Measurements from ENCODE around the gene ZNF26.
"Not testable (repeated sequence)": the region's sequence is repeated elsewhere in the genome, so short reads cannot be mapped to it uniquely, and the experiment has no call there.

Gene ZNF26

GRCh38 chr12:132986001-132986884, at the start of gene ZNF26:
TSS of gene ZNF26 (plus strand) at chr12:132986367. CDS start at chr12:132986841, 474 bp downstream.
- TF ChIP-seq EZH2 (IDR thresholded peaks at IDR 0.05; ENCODE audit: borderline replicate concordance, low read depth, low read length, severe bottlenecking): no peak
- peaks cover 25% of the 10 kb centered on the region for H3K4me1 ChIP-seq (ENCODE audit: insufficient read depth, low read length)
- no peaks in the 10 kb centered on the region for H3K27me3 ChIP-seq (ENCODE audit: insufficient read depth, low read length, poor library complexity)
- H3K4me3 ChIP-seq (ENCODE audit: low read depth in 1 of 2, low read length in 2 of 2): peak within 1 kb of the TSS; percentile 93 to 95
- H3K79me2 ChIP-seq (ENCODE audit: insufficient read depth, low read length): peaks cover 51% of the 10 kb centered on the region
- peak; percentile 92 for DNase-seq
- H3K27ac ChIP-seq (ENCODE audit: low read length): peak within 1 kb of the TSS; percentile 85
- no peaks in the 10 kb centered on the region for H4K20me1 ChIP-seq (ENCODE audit: insufficient read depth, low read length)
- peak; percentile 96 for ATAC-seq (ENCODE audit: insufficient read depth, low read depth)
- peak within 1 kb of the TSS; percentile 90 for H2AFZ ChIP-seq (ENCODE audit: low read depth, low read length)
- H3K4me2 ChIP-seq (ENCODE audit: insufficient read depth, low read length): peak within 1 kb of the TSS; percentile 96
- peak within 1 kb of the TSS; percentile 82 for H3K9ac ChIP-seq (ENCODE audit: low read depth, low read length)
- peaks cover 50% of the 10 kb centered on the region for H3K36me3 ChIP-seq (ENCODE audit: insufficient read depth, low read length)
- H3K9me3 ChIP-seq (ENCODE audit: insufficient read depth, low read length, severe bottlenecking): peaks cover 37% of the 10 kb centered on the region

- not testable (repeated sequence) for H3K4me1 ChIP-seq (ENCODE audit: insufficient read depth, low read length); H2AFZ ChIP-seq (ENCODE audit: low read depth, low read length); H3K27ac ChIP-seq (ENCODE audit: low read length); H3K27me3 ChIP-seq (ENCODE audit: insufficient read depth, low read length, poor library complexity); H3K9ac ChIP-seq (ENCODE audit: low read depth, low read length); DNase-seq; H3K4me2 ChIP-seq (ENCODE audit: insufficient read depth, low read length); H3K79me2 ChIP-seq (ENCODE audit: insufficient read depth, low read length); ATAC-seq (ENCODE audit: insufficient read depth, low read depth); H3K4me3 ChIP-seq (ENCODE audit: low read depth in 1 of 2, low read length in 2 of 2); H4K20me1 ChIP-seq (ENCODE audit: insufficient read depth, low read length)
- Histone ChIP-seq H3K36me3 (ENCODE audit: insufficient read depth, low read length) (peaks cover 28% of the 10 kb centered on the region), H3K9me3 (ENCODE audit: insufficient read depth, low read length, severe bottlenecking) (peaks cover 56% of the 10 kb centered on the region)
These were observed 49.2 kb upstream of the ZNF26 start for GRCh38 chr12:132936921-132937320.

- Histone ChIP-seq H3K27me3 (ENCODE audit: insufficient read depth, low read length, poor library complexity) (no peaks in the 10 kb centered on the region), H3K9me3 (ENCODE audit: insufficient read depth, low read length, severe bottlenecking) (peaks cover 56% of the 10 kb centered on the region), H3K4me3 (ENCODE audit: low read depth in 1 of 2, low read length in 2 of 2) (no peak overlapping the region), H3K36me3 (ENCODE audit: insufficient read depth, low read length) (peaks cover 30% of the 10 kb centered on the region), H3K27ac (ENCODE audit: low read length) (no peak overlapping the region), H3K4me1 (ENCODE audit: insufficient read depth, low read length) (no peaks in the 10 kb centered on the region), H2AFZ (ENCODE audit: low read depth, low read length) (no peak overlapping the region), H3K79me2 (ENCODE audit: insufficient read depth, low read length) (no peaks in the 10 kb centered on the region), H3K9ac (ENCODE audit: low read depth, low read length) (no peak overlapping the region), H3K4me2 (ENCODE audit: insufficient read depth, low read length) (no peak overlapping the region), H4K20me1 (ENCODE audit: insufficient read depth, low read length) (no peaks in the 10 kb centered on the region)
- TF ChIP-seq CTCF (IDR thresholded peaks at IDR 0.05; ENCODE audit: borderline replicate concordance, extremely low read depth, low read length, poor library complexity, severe bottlenecking) (no peak), EZH2 (IDR thresholded peaks at IDR 0.05; ENCODE audit: borderline replicate concordance, low read depth, low read length, severe bottlenecking) (no peak)
- DNase-seq: no peak
- no peak for ATAC-seq (ENCODE audit: insufficient read depth, low read depth)
These were observed 48.7 kb upstream of the ZNF26 start for GRCh38 chr12:132937476-132937875.

- not testable (repeated sequence) for H2AFZ ChIP-seq (ENCODE audit: low read depth, low read length); H3K27me3 ChIP-seq (ENCODE audit: insufficient read depth, low read length, poor library complexity); DNase-seq; H3K27ac ChIP-seq (ENCODE audit: low read length); H3K4me2 ChIP-seq (ENCODE audit: insufficient read depth, low read length); ATAC-seq (ENCODE audit: insufficient read depth, low read depth); H4K20me1 ChIP-seq (ENCODE audit: insufficient read depth, low read length); H3K79me2 ChIP-seq (ENCODE audit: insufficient read depth, low read length); H3K4me3 ChIP-seq (ENCODE audit: low read depth in 1 of 2, low read length in 2 of 2); H3K4me1 ChIP-seq (ENCODE audit: insufficient read depth, low read length); H3K9ac ChIP-seq (ENCODE audit: low read depth, low read length)
- H3K36me3 ChIP-seq (ENCODE audit: insufficient read depth, low read length): peaks cover 42% of the 10 kb centered on the region
- H3K9me3 ChIP-seq (ENCODE audit: insufficient read depth, low read length, severe bottlenecking): peaks cover 56% of the 10 kb centered on the region
These were observed 47.4 kb upstream of the ZNF26 start for GRCh38 chr12:132938807-132939206.
